Mononuclear cell (primary cell): ENCODE measurements around the gene WDR70. TPM values are rescaled to one million over a fixed set of nuclear protein-coding genes. Genes with fewer than 3 reads are reported as not detected.
"Not testable (repeated sequence)": the region's sequence is repeated elsewhere in the genome, so short reads cannot be mapped to it uniquely, and the experiment has no call there.

Source experiments
- H3K27me3 ChIP-seq: 2 replicates; pipeline ENCODE4 v1.6.0; 2011; ENCODE audit warnings: low read length, control low read depth; ENCODE audit not compliant: insufficient read depth
- H3K4me1 ChIP-seq: 2 replicates; pipeline ENCODE4 v1.5.1; 2011; ENCODE audit warnings: mild to moderate bottlenecking, low read length, control low read depth; ENCODE audit not compliant: insufficient read depth
- H3K4me3 ChIP-seq: 2 replicates; pipeline ENCODE4 v1.5.1; 2011; ENCODE audit warnings: mild to moderate bottlenecking, low read length, moderate library complexity
- H3K9me3 ChIP-seq: 2 replicates; pipeline ENCODE4 v1.5.1; 2011; ENCODE audit warnings: low read depth, mild to moderate bottlenecking, control low read depth, low read length
- total RNA-seq: library from RNA; depleted of rRNA; stranded (reverse); fragments of >200 nt; gene quantifications from one replicate; pipeline ENCODE4 v1.2.3, GENCODE V29; 2012

WDR70 gene
- total RNA-seq, 1 donor, result 21.5 TPM

DNA sequence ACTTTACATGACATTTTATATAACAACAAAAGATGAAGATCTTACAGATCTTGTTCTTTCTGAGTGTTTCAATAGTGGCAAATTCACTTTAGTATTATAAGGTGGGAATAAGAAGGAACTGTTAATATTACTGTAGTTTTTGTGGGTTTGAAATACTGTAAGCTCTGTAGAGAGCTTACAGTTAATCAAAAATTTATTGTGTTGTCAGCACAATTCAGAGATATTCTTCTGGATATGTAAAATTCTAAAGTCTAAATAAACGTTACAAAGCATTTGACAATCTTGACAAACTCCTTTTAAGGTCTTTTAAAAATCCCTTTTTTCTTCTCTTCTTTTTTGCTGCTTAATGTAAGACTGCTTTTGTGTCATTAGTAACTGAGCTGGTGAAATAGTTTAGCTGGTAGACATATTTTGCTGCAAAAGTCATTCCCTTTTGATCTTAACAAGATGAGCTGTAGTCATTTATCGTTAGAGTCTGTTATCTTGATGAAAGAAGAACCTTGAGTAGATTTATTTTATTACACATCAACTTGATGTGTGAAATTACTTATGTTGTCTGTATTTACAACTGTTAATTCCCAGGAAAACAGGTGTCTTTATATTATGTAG, 186.0 kb downstream of the WDR70 start:
- Histone ChIP-seq H3K9me3 (no peaks in the 10 kb centered on the region), H3K4me3 (no peak overlapping the region), H3K4me1 (no peaks in the 10 kb centered on the region), H3K27me3 (no peaks in the 10 kb centered on the region)

DNA sequence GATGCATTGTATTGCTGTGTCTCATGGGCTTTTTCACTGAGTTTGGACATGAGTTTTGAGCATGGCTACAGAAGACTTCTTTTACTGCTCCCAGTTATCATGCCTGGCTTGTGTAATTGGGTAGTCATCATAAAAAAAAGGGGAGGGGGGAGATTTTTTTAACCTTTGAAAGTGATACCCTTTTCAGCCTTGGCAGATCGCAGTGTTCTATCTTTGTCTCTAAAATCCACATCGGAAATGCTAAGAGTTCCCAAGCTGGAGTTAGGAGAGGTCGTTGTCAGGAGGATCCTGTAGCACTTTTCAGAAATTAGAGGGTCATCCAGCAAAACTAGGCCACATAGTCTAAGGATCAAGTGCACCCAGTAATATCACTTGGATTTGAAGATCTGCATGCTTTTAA, 188.4 kb downstream of the WDR70 start:
- no peaks in the 10 kb centered on the region for H3K27me3 ChIP-seq
- H3K4me3 ChIP-seq, result no peak overlapping the region
- no peaks in the 10 kb centered on the region for H3K4me1 ChIP-seq
- no peaks in the 10 kb centered on the region for H3K9me3 ChIP-seq

DNA sequence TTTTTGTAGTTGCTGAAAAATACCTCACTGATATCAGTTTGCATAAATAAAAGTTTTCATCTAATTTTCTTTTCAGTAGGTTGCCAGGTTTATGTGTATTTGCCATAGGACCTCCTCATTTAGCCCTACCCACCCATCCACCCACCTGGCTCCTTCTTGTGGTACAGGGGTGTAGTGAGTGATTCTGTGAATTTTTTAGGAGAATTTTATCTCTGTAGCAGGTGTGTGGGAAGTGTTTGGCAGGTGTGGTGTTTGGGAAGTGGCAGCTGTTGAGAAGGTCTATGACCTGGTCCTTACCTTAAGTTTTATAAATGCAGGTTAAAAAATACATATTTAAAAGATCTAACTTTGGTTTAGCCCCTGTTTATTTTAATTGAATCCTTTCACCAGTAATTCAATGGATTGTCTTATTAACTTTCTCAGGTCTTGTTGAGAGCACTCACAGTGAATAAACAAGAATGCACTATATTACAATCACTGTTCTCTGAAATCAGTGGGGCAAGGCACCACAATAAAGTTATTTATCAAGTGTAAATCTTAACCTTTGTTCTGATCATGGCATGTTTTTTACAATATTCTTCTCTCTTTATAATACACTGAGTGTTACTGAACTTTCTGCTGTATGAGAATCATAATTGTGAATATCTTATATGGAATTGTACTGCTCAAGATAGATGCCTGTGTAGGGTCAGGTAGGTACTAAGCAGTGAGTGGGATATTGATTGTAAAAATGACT, 189.1 kb downstream of the WDR70 start:
- Histone ChIP-seq H3K4me3 (no peak overlapping the region), H3K27me3 (no peaks in the 10 kb centered on the region), H3K4me1 (no peaks in the 10 kb centered on the region), H3K9me3 (no peaks in the 10 kb centered on the region)

- H3K4me3 ChIP-seq, result no peak overlapping the region
- no peaks in the 10 kb centered on the region for H3K27me3 ChIP-seq
- no peaks in the 10 kb centered on the region for H3K9me3 ChIP-seq
- no peaks in the 10 kb centered on the region for H3K4me1 ChIP-seq
Measured at GRCh38 chr5:37568893-37569292, 189.8 kb downstream of the WDR70 start.

GRCh38 chr5:37569466-37569865, 190.3 kb downstream of the WDR70 start:
- Histone ChIP-seq H3K27me3 (no peaks in the 10 kb centered on the region), H3K9me3 (no peaks in the 10 kb centered on the region), H3K4me1 (no peaks in the 10 kb centered on the region), H3K4me3 (no peak overlapping the region)

- Histone ChIP-seq H3K27me3 (no peaks in the 10 kb centered on the region), H3K4me1 (no peaks in the 10 kb centered on the region), H3K9me3 (no peaks in the 10 kb centered on the region), H3K4me3 (no peak overlapping the region)
Measured at GRCh38 chr5:37570597-37570996, 191.5 kb downstream of the WDR70 start.

GRCh38 chr5:37571985-37572384, 192.9 kb downstream of the WDR70 start:
- Histone ChIP-seq H3K9me3 (no peaks in the 10 kb centered on the region), H3K4me3 (no peak overlapping the region), H3K4me1 (no peaks in the 10 kb centered on the region), H3K27me3 (no peaks in the 10 kb centered on the region)

- no peaks in the 10 kb centered on the region for H3K4me1 ChIP-seq
- H3K27me3 ChIP-seq, result no peaks in the 10 kb centered on the region
- H3K4me3 ChIP-seq, result no peak overlapping the region
- no peaks in the 10 kb centered on the region for H3K9me3 ChIP-seq
Measured at GRCh38 chr5:37575541-37576489, 196.7 kb downstream of the WDR70 start.

GRCh38 chr5:37576552-37576951, 197.4 kb downstream of the WDR70 start:
- no peak overlapping the region for H3K4me3 ChIP-seq
- no peaks in the 10 kb centered on the region for H3K9me3 ChIP-seq
- H3K27me3 ChIP-seq, result no peaks in the 10 kb centered on the region
- H3K4me1 ChIP-seq, result no peaks in the 10 kb centered on the region

- Histone ChIP-seq H3K27me3 (no peaks in the 10 kb centered on the region), H3K9me3 (no peaks in the 10 kb centered on the region)
Measured at GRCh38 chr5:37578176-37578575, 199.1 kb downstream of the WDR70 start.

DNA sequence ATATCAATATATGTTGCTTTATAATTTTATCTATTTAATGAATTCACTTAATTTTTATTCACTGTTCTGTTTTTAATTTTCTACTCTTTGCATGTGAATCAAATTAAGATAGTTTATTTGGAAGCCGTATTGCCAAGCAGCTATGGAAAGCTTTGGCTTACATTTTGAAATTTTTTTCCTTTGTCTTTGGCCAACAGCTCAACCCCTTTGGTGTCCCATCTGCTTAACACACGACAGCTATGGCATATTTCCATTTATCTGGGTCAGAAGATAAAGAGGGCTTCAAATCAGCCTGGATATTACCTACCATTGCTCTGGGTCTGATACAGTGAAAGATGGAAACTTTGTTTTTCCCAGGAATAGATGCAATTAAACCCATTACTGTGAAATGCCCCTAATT, 201.0 kb downstream of the WDR70 start:
- Histone ChIP-seq H3K27me3 (no peaks in the 10 kb centered on the region), H3K9me3 (no peaks in the 10 kb centered on the region), H3K4me3 (no peak overlapping the region), H3K4me1 (no peaks in the 10 kb centered on the region)

More at GRCh38 chr5:37578176-37578575, 199.1 kb downstream of the WDR70 start:
- H3K4me3 ChIP-seq, result no peak overlapping the region
- H3K4me1 ChIP-seq, result no peaks in the 10 kb centered on the region

DNA sequence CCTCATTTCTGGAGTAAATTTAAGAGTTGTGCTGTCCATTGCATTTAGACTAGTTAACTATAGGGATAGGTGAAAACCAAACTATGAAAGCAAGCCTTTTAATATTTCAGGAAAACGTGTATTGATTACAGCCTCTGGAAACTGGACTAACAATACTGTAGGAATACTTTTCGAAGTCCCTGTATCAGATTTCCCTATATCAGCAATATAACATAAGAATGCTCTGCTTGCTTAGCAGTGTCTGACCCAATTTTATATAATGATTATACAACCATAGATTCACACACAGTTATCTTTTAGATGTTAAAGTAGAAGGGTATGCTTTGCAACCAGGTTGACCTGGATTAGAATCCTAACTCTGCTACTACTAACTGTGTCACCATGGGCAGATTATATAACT, 203.1 kb downstream of the WDR70 start:
- H3K4me3 ChIP-seq, result no peak overlapping the region
- no peaks in the 10 kb centered on the region for H3K27me3 ChIP-seq
- H3K9me3 ChIP-seq, result no peaks in the 10 kb centered on the region
- no peaks in the 10 kb centered on the region for H3K4me1 ChIP-seq

DNA sequence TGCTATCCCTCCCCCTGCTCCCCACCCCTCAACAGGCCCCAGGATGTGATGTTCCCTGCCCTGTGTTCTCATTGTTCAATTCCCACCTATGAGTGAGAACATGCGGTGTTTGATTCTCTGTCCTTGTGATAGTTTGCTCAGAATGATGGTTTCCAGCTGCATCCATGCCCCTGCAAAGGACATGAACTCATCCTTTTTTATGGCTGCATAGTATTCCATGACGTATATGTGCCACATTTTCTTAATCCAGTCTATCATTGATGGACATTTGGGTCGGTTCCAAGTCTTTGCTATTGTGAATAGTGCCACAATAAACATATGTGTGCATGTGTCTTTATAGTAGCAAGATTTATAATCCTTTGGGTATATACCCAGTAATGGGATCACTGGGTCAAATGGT, 214.2 kb downstream of the WDR70 start:
- H3K4me3 ChIP-seq, H3K9me3 ChIP-seq, H3K4me1 ChIP-seq, H3K27me3 ChIP-seq: not testable (repeated sequence)

GRCh38 chr5:37594864-37595263, 215.7 kb downstream of the WDR70 start:
- not testable (repeated sequence) for H3K4me3 ChIP-seq, H3K9me3 ChIP-seq, H3K4me1 ChIP-seq, H3K27me3 ChIP-seq

- Histone ChIP-seq H3K27me3 (no peaks in the 10 kb centered on the region), H3K4me3 (no peak overlapping the region), H3K4me1 (no peaks in the 10 kb centered on the region), H3K9me3 (peaks cover 10% of the 10 kb centered on the region)
Measured at GRCh38 chr5:37598733-37599132, 219.6 kb downstream of the WDR70 start.
